Uterus (tissue), 2 donors: ENCODE measurements around the gene GRK5.

Experiments used
- CTCF ChIP-seq, 4 experiments: fragments of 200-600 bp in 2 of 4; fragments of 450-650 bp in 2 of 4; sonication (generic) in 2 of 4; IDR thresholded peaks; one replicate each; pipeline ENCODE4 v1.5.1; 2016 to 2019; ENCODE audit warnings: antibody characterized with exemption in 4 of 4, mild to moderate bottlenecking in 2 of 4, moderate library complexity in 1 of 4
- POLR2A ChIP-seq, 2 donors: fragments of 450-650 bp; IDR thresholded peaks; one replicate each; pipeline ENCODE4 v1.6.1; 2016; ENCODE audit warnings: antibody characterized with exemption in 2 of 2, mild to moderate bottlenecking in 1 of 2, moderate library complexity in 1 of 2

- TF ChIP-seq POLR2A (IDR thresholded peaks at IDR 0.05) (no peak), CTCF (IDR thresholded peaks at IDR 0.05) (no peak)
Observed at GRCh38 chr10:119205894-119206602, 1.3 kb upstream of the GRK5 start.
